DMS153 treated with DMSO at 0.1 percent for 48 hours (cell line): ENCODE measurements around the gene PTPN7.
"Not testable (repeated sequence)": the region's sequence is repeated elsewhere in the genome, so short reads cannot be mapped to it uniquely, and the experiment has no call there.

Source experiments
- DNase-seq: peaks from one replicate; lab custom pipeline; 2025; ENCODE audit not compliant: unreplicated experiment; lab: John Stamatoyannopoulos, UW

PTPN7 gene

DNA sequence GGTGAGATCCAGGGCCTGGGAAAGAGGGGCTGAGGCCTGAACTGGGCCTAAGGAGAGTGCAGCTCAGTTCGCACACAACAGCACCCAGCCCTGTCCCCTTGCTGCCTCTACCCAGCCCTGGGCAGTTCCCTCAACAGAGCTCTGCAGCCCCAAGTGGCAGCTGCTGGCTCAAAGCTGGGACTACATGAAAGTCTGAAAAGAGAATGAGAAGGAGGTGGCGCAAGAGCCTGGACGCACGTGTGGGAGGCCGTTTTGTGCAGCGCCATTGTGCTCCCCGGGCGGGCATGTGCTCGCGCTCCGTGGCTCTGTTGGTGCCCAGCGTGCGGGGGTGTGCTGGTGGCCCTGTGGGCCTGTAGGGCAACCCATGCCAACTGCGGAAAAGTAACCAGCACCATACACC is 27.4 kb downstream of the PTPN7 start:
- DNase-seq = no peak

DNA sequence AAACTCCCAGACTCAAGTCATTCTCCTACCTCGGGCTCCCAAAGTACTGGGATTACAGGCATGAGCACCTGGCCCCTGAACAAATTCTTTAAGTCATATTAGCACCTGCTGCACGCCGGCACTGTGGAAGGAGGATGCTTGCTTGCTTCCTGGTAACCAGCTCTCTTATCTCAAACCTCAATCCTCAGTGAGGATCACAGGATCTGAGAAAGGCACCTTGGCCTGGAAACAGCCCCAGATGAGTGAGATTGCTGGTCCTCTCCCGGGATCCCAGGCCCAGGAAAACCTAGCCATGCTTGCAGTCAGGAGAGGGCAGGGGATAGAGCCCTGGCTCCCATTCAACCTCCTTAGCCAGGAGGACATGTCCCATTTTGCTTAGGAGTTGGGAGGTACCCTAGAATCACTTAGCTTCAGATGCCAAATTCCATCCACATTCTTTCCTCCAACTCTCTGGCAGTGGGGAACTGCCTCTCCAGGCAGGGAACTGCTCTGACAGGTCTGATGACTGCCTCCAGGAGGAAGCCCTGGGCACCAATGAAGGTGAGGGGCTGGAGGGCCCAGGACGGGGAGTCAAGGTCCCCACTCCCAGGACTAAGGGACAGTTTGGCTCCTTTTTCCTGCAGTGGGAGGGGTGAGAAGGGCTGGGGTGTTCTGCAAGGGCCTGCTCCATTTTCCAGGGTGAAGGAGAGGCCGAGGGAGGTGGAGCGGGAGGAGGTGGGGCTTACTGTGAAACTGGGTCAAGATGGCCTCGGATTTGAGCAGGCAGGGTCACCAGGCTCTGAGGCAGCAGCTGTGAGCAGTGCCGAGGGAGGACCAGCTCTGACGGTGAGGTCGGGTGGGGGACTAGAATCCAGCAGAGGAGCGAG is 28.2 kb downstream of the PTPN7 start:
- no peak for DNase-seq

DNA sequence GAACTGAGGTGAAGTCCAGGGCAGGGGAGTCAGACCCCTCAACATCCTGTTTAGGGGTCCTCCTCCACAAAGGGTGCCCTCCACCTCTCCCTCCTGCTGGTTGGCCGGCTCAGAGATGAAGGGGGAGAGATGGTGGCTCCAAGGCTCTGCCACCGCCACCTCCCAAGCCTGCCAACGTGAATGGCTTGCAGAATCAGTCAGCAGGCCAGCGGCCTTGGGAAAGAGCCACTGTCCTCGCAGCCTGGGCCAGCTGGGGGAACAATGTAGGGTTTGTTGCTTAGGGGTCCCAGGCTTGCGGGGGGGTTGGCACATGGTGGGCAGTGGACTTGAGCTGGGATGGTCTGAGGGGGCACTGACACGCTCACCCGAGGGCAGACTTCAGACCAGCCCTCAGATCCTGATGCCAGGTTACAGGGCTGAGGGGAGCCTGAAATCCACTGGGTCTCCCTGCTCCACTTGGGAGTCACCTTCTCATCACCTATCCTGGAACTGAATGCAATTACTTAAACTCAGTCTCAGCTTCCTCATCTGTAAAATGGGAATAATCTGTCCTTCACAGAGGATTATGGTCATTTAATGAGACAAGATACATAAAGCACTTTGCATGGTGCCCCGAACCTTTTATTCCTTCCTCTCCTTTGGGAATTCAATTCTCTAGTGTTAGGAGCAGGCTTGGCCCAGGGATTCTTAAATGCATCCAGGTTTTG is 29.4 kb downstream of the PTPN7 start:
- DNase-seq = no peak

DNA sequence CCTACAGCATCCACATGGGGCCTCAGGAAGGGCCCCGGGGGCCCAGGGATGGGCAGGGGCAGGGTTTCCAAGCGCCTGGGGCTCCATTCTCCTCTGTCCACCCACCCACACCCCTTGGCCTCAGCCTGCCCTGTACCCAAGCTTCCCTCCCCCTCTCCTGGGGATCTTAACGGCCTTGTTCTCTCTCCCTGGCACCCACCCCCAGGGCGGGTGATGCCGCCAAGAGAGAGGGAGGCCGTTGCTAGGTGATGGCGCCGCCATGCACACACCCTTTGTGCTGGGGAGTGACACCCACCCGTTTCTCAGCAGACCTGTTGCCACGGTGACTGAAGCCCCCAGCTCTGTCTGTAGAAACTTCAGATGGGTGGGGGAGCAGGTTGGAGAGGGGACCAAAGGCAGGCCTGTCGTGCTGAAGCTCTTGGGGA is 30.1 kb downstream of the PTPN7 start:
- no peak for DNase-seq

DNA sequence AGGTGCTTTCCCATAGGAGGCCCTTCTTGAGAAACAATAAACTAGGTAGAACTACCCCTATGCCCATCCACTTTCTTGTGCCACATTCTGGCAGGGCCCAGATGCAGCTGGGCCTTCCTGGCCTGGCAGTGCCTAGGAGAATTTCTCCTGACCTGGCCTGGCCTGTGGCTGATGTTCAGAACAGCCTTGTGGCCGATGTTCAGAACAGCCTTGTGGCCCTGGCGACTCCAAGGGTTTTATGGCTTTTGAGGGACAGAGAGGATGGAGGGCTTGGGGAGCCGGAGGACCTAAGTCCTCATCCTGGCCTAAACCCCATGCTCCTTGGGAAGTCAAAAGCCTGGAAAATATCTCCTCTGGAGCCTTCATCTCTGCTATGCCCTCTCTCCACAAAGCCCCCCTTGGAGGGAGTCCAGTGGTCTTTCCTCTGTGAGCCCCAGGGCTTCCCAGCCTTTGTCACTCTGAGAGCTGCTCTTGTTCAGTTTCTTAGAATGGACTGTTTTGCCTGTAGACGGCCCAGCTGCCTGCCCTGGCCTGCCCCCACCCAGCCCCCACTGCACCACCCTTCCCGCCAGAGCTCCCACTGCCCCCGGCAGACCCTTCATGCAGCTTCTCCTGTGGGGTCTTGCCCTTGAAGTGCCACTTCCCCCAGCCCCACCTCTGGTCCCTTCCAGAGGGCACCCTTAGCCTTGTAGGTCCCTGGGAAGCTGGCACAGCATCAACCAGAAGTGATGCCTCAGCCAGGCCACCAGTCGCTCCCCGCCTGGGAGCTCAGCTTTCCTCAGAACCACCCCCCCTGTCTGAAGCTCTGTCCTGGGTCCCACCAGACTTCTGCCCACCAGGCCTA is 30.7 kb downstream of the PTPN7 start:
- no peak for DNase-seq

DNA sequence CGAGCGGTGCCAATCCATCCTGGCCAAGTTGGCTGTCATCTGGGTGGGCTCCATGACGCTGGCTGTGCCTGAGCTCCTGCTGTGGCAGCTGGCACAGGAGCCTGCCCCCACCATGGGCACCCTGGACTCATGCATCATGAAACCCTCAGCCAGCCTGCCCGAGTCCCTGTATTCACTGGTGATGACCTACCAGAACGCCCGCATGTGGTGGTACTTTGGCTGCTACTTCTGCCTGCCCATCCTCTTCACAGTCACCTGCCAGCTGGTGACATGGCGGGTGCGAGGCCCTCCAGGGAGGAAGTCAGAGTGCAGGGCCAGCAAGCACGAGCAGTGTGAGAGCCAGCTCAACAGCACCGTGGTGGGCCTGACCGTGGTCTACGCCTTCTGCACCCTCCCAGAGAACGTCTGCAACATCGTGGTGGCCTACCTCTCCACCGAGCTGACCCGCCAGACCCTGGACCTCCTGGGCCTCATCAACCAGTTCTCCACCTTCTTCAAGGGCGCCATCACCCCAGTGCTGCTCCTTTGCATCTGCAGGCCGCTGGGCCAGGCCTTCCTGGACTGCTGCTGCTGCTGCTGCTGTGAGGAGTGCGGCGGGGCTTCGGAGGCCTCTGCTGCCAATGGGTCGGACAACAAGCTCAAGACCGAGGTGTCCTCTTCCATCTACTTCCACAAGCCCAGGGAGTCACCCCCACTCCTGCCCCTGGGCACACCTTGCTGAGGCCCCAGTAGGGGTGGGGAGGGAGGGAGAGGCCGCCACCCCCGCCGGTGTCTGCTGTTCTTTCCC is 32.4 kb downstream of the PTPN7 start:
- no peak for DNase-seq

DNA sequence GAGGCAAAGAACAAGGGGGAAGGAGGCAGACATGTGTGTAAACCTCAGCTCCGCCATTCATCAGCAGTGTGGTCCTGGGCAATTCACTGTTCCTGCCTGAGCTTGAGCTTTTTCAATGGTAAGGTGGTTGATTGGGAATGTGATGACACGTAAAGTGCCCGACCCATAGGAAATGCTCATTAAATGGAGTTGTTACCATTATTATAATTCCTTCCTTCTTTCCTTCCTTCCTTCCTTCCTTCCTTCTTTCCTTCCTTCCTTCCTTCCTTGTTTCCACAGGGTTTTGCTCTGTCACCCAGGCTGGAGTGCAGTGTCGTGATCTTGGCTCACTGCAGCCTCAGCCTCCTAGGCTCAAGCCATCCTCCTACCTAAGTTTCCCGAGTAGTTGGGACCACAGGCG is 33.3 kb downstream of the PTPN7 start:
- no peak for DNase-seq

DNA sequence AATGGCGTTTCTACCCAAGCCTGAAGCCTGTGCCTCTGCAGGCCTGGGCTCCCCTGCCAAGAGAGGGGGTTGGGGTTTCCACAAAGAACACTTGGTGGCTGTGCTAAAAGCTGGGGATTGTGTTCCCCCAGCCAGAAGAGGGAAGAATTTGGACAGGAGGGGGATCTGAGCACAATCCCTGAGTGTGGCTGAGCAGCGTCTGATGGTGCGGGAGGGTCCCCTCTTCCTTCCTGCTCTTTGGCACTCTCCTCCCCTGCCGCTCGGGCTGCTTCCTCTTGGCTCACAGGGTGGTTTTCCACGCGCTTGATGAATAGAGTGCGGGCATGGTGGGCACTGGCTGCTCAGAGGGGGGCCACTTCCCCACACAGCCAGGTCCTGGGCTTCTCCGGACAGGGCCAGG is 34.0 kb downstream of the PTPN7 start:
- DNase-seq = no peak

DNA sequence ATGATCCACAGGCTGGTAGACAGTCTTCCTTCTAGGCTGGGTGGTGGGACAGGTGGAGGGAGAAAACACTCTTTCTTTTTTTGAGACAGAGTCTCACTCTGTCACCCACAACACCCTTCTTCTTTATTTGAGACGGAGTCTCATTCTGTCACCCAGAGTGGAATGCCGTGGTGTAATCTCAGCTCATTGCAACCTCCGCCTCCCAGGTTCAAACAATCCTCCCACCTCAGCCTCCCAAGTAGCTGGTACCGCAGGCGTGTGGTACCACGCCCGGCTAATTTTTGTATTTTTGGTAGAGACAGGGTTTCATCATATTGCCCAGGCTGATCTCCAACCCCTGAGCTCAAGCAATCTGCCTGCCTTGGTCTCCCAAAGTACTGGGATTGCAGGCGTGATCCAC is 34.8 kb downstream of the PTPN7 start:
- DNase-seq = no peak

DNA sequence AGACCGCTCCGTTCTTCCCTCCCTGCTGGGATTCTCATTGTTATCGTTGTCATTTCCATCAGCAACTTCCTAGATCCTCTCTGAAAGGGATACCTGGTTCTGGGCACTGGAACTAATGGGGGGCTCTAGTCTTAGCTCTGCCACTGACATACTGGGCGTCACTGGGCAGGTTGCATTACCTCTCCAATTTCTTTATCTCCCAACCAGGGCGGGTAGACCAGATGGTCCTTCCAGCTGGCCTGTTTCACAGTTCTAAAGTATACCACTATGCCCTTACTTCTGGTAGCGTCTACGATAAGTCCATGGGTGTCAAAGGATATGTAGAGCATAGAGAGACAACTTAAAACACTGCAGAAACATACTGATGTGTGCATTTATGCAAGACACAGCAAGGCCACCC is 36.3 kb downstream of the PTPN7 start:
- DNase-seq = no peak

DNA sequence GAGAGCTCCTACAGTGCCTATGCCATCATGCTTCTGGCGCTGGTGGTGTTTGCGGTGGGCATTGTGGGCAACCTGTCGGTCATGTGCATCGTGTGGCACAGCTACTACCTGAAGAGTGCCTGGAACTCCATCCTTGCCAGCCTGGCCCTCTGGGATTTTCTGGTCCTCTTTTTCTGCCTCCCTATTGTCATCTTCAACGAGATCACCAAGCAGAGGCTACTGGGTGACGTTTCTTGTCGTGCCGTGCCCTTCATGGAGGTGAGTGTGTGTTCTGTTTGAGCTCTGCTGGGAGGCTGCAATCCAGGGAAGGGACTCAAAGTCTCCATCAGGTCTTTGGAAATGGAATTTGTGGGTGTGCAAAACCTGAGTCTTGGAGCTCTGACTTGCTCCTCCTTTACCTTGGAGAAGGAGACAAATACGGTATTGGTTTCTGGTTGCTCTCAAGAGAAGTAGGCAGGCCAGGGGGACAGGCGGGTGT is 37.0 kb downstream of the PTPN7 start:
- no peak for DNase-seq

DNA sequence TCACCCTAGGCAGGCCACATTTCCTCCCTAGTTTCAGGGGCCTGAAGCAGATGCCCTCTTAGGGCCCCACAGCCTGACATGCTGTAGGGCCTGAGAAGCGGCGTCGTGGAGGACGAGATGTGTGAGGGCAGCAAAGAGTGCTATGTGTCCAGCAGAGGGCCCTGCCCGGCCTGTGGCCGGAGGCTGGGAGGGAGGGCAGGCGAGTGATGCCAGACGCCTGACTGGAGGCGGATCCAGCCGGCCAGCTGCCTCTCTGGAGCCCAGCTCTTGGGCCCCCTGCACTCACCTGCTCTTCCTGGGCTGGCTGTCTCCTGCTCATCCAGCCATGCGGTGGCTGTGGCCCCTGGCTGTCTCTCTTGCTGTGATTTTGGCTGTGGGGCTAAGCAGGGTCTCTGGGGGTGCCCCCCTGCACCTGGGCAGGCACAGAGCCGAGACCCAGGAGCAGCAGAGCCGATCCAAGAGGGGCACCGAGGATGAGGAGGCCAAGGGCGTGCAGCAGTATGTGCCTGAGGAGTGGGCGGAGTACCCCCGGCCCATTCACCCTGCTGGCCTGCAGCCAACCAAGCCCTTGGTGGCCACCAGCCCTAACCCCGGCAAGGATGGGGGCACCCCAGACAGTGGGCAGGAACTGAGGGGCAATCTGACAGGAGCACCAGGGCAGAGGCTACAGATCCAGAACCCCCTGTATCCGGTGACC is 37.6 kb downstream of the PTPN7 start, which contains the start of gene GPR37L1:
Gene GPR37L1, plus strand, starts transcription at position 279 of the 697 bp plus-strand sequence. Its CDS starts 47 bp downstream, at position 326.
- no peak for DNase-seq

DNA sequence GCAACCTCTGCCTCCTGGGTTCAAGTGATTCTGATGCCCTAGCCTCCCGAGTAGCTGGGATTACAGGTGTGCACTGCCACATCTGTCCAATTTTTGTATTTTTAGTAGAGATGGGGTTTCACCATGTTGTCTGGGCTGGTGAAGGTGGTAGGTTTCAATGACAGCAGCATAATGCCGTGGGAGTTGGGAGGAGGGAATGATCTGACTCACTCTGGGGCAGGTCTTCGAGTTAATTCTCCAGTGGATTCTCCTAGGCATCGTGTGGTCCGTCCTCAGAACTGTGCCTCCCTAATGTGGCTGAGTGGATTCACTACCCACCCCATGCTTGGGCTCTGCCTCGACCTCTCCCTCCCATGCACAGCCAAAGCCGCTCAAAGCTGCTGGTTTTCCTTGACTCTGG is 39.4 kb downstream of the PTPN7 start:
- no peak for DNase-seq

DNA sequence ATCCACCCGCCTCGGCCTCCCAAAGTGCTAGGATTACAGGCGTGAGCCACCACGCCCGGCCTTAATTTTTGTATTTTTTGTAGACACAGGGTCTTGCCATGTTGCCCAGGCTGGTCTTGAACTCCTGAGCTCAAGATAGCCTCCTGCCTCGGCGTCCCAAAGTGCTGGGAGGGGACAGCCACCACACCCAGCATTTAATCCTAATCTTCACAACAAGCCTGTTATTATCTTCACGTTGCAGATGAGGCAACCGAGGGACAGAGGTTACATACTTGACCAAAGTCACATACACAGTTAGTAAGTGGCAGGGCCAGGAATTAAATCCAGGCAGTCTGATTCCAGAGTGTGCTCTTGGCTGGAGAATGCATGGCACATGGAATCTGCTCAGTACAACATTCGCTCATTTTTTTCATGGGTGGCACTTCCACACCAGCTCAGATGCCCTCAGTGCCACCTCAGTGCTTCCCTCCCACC is 42.5 kb downstream of the PTPN7 start:
- DNase-seq = no peak

DNA sequence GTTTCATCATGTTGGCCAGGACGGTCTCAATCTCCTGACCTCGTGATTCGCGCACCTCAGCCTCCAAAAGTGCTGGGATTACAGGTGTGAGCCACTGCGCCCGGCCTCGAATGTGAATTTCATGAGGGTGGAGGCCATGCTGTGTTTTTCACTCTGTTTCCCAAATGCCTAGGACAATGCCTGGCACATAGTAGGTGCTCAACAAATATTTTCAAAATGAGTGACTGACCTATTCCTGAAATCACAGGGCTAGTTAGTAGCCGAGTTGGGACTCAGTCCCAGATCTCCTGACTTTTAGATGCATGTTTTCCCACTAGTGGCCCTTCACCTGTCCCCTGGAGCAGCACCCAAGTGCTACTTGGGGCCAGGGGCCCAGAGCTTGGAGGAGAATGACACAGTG is 44.1 kb downstream of the PTPN7 start:
- DNase-seq = no peak

DNA sequence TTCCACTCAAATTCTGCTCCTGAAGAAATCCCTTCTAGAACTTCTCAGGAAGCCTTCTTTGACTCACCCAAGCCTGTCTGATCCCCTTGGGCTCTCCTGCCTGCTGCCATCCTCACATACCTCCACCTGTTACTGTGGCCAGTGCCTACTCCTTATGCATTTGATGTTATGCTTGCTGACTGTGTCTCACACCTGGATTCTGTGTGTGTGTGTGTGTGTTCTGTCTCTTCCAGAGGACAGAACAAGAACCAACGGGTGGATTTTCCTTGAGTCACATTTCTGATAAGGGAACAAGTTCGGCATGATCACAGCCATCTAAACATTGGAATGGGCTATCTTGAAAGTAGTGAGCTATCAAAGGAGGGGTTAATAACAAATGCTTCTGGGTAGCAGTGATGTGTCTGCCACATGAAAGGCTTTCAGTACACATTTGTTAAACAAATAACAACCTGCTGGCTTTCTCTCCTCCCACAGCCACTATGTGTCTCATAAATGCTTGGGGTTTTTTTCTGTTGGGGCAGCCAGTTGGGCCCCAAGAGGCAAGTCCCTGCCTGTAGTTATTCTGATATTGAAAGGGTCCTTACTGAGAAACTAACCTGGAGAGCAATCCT is 46.6 kb downstream of the PTPN7 start:
- DNase-seq = peak; percentile 64

DNA sequence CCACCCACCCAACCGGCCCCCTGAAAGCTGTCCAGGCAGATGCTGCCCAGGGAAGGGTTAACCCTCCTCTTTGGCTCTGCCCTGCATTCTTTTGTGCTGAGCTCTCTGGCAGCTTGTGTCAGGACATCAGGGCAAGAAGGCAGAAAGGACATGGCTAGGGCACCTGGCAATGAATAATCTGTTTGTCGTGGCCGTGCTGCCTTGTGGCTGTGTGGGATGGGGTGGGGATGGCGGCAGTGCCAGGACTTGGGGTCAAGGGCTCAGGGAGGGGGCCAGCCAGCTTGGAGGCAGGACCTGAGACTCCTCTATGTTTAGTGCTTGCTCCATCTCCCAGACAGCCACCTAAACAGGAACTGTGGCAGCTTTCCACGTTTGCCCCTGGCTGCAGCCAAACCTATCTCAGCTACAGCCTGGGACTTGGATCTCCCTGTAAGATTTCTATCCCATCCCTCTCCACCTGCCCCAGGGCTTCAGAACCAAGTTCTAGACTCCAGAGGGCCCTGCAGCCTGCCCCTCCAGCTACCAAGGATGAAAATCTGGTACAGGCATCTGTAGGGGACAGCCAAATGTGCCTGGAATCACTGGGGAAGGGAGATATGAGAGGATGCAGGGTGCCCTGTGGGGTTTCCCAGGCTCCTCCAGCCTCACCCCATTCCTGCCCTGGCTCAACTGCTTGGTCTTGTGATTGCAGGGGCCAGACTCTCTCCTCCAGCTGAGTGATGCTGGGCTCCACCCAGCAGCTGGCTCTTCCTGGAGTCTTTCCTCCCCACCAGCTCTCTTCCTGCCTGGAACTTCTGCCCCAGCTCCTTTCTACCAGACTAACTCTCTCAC is 47.3 kb downstream of the PTPN7 start:
- peak; percentile 40 for DNase-seq

DNA sequence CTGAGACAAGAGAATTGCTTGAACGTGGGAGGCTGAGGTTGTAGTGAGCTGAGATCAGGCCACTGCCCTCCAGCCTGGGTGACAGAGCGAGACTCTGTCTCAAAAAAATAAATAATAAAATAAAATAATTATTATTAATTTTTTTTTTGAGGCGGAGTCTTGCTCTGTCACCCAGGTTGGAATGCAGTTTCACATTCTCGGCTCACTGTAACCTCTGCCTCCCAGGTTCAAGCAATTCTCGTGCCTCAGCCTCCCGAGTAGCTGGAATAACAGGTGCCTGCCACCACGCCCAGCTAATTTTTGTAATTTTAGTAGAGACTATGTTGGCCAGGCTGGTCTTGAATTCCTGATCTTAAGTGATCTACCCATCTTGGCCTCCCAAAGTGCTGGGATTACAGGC is 48.8 kb downstream of the PTPN7 start:
- not testable (repeated sequence) for DNase-seq
